Liver (tissue), 3 donors: ENCODE results near the gene C16orf74.

ENCODE experiments used
- CTCF ChIP-seq: fragments of 150-350 bp; IDR thresholded peaks from 2 replicates; pipeline ENCODE4 v1.5.1; 2017; ENCODE audit warnings: improper control_type of control experiment, low read depth, low read length; ENCODE audit not compliant: missing input control
- GABPA ChIP-seq, 2 donors: IDR thresholded peaks in 1 of 2; conservative IDR thresholded peaks in 1 of 2; 2 replicates each; pipeline ENCODE4 v1.6.1; 2016; ENCODE audit warnings: antibody characterized with exemption in 2 of 2, mild to moderate bottlenecking in 1 of 2, moderate library complexity in 1 of 2
- JUND ChIP-seq, 2 donors: IDR thresholded peaks; 2 replicates each; pipeline ENCODE4 v1.6.1; 2016; ENCODE audit warnings: antibody characterized with exemption in 2 of 2
- MAX ChIP-seq: IDR thresholded peaks from 2 replicates; pipeline ENCODE4 v1.6.1; 2016; ENCODE audit warnings: antibody characterized with exemption
- REST ChIP-seq: IDR thresholded peaks from 2 replicates; pipeline ENCODE4 v1.6.1; 2016; ENCODE audit warnings: antibody characterized with exemption, mild to moderate bottlenecking
- YY1 ChIP-seq: IDR thresholded peaks from 2 replicates; pipeline ENCODE4 v1.6.1; 2016; ENCODE audit warnings: antibody characterized with exemption, mild to moderate bottlenecking
- ZBTB33 ChIP-seq: IDR thresholded peaks from 2 replicates; pipeline ENCODE4 v1.6.1; 2016; ENCODE audit warnings: antibody characterized with exemption
- donor health status: healthy.
- donor health status: healthy.

GRCh38 chr16:85677383-85677967 lies 73.4 kb downstream of the C16orf74 start:
- TF ChIP-seq CTCF (no peak), REST (no peak), JUND (IDR thresholded peaks at IDR 0.05) (no peak), YY1 (no peak), GABPA (IDR thresholded peaks at IDR 0.05 in 1 of 2, conservative IDR thresholded peaks at IDR 0.05 in 1 of 2) (no peak), ZBTB33 (no peak), MAX (no peak)
